Cerebellar cortex (tissue), 1 donor: ENCODE measurements around the gene KIF20A.
A peak's percentile ranks its signal among the peaks of the same experiment; 100 is the strongest.
"Not testable (repeated sequence)": the region's sequence is repeated elsewhere in the genome, so short reads cannot be mapped to it uniquely, and the experiment has no call there.

Experiments
- DNase-seq: peaks from one replicate; pipeline ENCODE4 v3.0.0-alpha.2; 2015; ENCODE audit warnings: low spot score

KIF20A gene

GRCh38 chr5:138186002-138186447, 7.1 kb downstream of the KIF20A start:
- DNase-seq, result no peak

- no peak for DNase-seq
Observed at GRCh38 chr5:138188626-138189025, 9.7 kb downstream of the KIF20A start.

GRCh38 chr5:138192826-138193225, 13.9 kb downstream of the KIF20A start:
- no peak for DNase-seq

GRCh38 chr5:138193859-138194258, 14.9 kb downstream of the KIF20A start:
- DNase-seq, result not testable (repeated sequence)

- no peak for DNase-seq
Observed at GRCh38 chr5:138210985-138211384, 32.1 kb downstream of the KIF20A start.

GRCh38 chr5:138212828-138213160, 33.9 kb downstream of the KIF20A start:
- no peak for DNase-seq

GRCh38 chr5:138213161-138214029, 34.5 kb downstream of the KIF20A start, which contains the start of gene CDC23:
Gene CDC23, minus strand, starts transcription at chr5:138213323. Its CDS starts 11 bp downstream, at chr5:138213312.
- peak; percentile 99 for DNase-seq

- no peak for DNase-seq
Observed at GRCh38 chr5:138216799-138217198, 37.9 kb downstream of the KIF20A start.

- no peak for DNase-seq
Observed at GRCh38 chr5:138223532-138223931, 44.6 kb downstream of the KIF20A start.

GRCh38 chr5:138224712-138225111, 45.8 kb downstream of the KIF20A start:
- no peak for DNase-seq

- no peak for DNase-seq
Observed at GRCh38 chr5:138226910-138227309, 48.0 kb downstream of the KIF20A start.

- DNase-seq, result no peak
Observed at GRCh38 chr5:138229387-138229786, 50.5 kb downstream of the KIF20A start.

GRCh38 chr5:138230261-138230660, 51.3 kb downstream of the KIF20A start:
- DNase-seq, result no peak

- no peak for DNase-seq
Observed at GRCh38 chr5:138230981-138231589, 52.2 kb downstream of the KIF20A start.

GRCh38 chr5:138233280-138233679, 54.4 kb downstream of the KIF20A start:
- DNase-seq, result no peak

GRCh38 chr5:138234651-138235050, 55.7 kb downstream of the KIF20A start:
- DNase-seq, result no peak
